Testis (tissue), 3 donors: Measurements from ENCODE around the gene YIPF4. TPM values are rescaled to one million over a fixed set of nuclear protein-coding genes. Genes with fewer than 3 reads are reported as not detected.
"Not testable (repeated sequence)": the region's sequence is repeated elsewhere in the genome, so short reads cannot be mapped to it uniquely, and the experiment has no call there.

ENCODE experiments used
- DNase-seq: peaks from one replicate; pipeline ENCODE4 v3.0.0-alpha.2; 2019
- H3K27ac ChIP-seq, 2 donors: fragments of 200-600 bp; sonication (generic); one replicate each; pipeline ENCODE4 v1.5.1; 2019
- H3K27me3 ChIP-seq: fragments of 200-600 bp; sonication (generic); one replicate; pipeline ENCODE4 v1.5.1; 2019
- H3K36me3 ChIP-seq: fragments of 200-600 bp; sonication (generic); one replicate; pipeline ENCODE4 v1.5.1; 2017; ENCODE audit warnings: low read depth; ENCODE audit errors: missing control alignments
- H3K4me1 ChIP-seq: fragments of 200-600 bp; sonication (generic); one replicate; pipeline ENCODE4 v1.5.1; 2019
- H3K4me3 ChIP-seq, 2 donors: fragments of 200-600 bp; sonication (generic); one replicate each; pipeline ENCODE4 v1.5.1; 2017 to 2019
- H3K9me3 ChIP-seq: fragments of 200-600 bp; sonication (generic); one replicate; pipeline ENCODE4 v1.5.1; 2017
- CTCF ChIP-seq, 3 experiments: fragments of 450-650 bp in 2 of 3; fragments of 200-600 bp in 1 of 3; sonication (generic) in 1 of 3; IDR thresholded peaks; one replicate each; pipeline ENCODE4 v1.5.1; 2016 to 2019; ENCODE audit warnings: antibody characterized with exemption in 3 of 3, mild to moderate bottlenecking in 2 of 3, moderate library complexity in 1 of 3
- POLR2A ChIP-seq: fragments of 450-650 bp; IDR thresholded peaks from one replicate; pipeline ENCODE4 v1.6.1; 2017; ENCODE audit warnings: antibody characterized with exemption, mild to moderate bottlenecking, moderate library complexity
- WGBS, 2 donors: methylation state at CpG; one replicate each; pipeline ENCODE4 v1.1.5; 2018; 5-methylcytosine and 5-hydroxymethylcytosine counted together
- intact Hi-C: fragments of 100-400 bp; cut with DNase I; formaldehyde crosslinking; loops from one replicate; pipeline ENCODE4 v1.15.1; 2023; ENCODE audit warnings: low total_unique reads
- polyA plus RNA-seq: library from polyadenylated mRNA; stranded (reverse); fragments of 350-450 nt; fragmentation: Illumina TruSeq; extraction: RNeasy Lipid Tissue Mini Kit (QIAGEN cat#74804); gene quantifications from one replicate; pipeline ENCODE4 v1.2.3, GENCODE V29; 2014; ENCODE audit warnings: low read depth, low replicate concordance; ENCODE audit not compliant: insufficient read depth
- total RNA-seq, 2 donors: library from RNA; depleted of rRNA; stranded (reverse); fragments of >200 nt; gene quantifications; one replicate each; pipeline ENCODE4 v1.2.3, GENCODE V29; 2016

Gene YIPF4
- total and polyA plus RNA-seq, 3 donors from 2014 or later, result 13.9 to 41.2 (median 16.0) TPM

GRCh38 chr2:32262105-32262504, 15.6 kb upstream of the YIPF4 start:
- 75 to 84% methylated on average over 3 of the region's 3 CpGs for WGBS, 2 donors
- no peak for DNase-seq

GRCh38 chr2:32264422-32265105, 13.1 kb upstream of the YIPF4 start, which contains the start of gene NLRC4:
NLRC4 (minus strand) TSS chr2:32264886; CDS start chr2:32256775, 8,111 bp downstream.
- H3K4me3 ChIP-seq, result no peak within 1 kb of the TSS
- TF ChIP-seq POLR2A (no peak), CTCF (IDR thresholded peaks at IDR 0.05) (no peak)
- H3K4me1 ChIP-seq, result no peaks in the 10 kb centered on the region
- intact Hi-C loops, result no loop called here
- no peak for DNase-seq
- H3K27me3 ChIP-seq, result no peaks in the 10 kb centered on the region
- H3K9me3 ChIP-seq, result no peaks in the 10 kb centered on the region
- no peaks in the 10 kb centered on the region for H3K36me3 ChIP-seq
- 76 to 78% methylated on average over 7 of the region's 7 CpGs for WGBS, 2 donors
- H3K27ac ChIP-seq, result no peak within 1 kb of the TSS

More at GRCh38 chr2:32262105-32262504, 15.6 kb upstream of the YIPF4 start:
- intact Hi-C loops, result no loop called here
- Histone ChIP-seq H3K9me3 (no peaks in the 10 kb centered on the region), H3K36me3 (no peaks in the 10 kb centered on the region), H3K27ac (no peak overlapping the region), H3K4me3 (no peak overlapping the region), H3K4me1 (no peaks in the 10 kb centered on the region), H3K27me3 (no peaks in the 10 kb centered on the region)
- TF ChIP-seq CTCF (IDR thresholded peaks at IDR 0.05) (no peak), POLR2A (no peak)

GRCh38 chr2:32271063-32271462, 6.6 kb upstream of the YIPF4 start:
- intact Hi-C loops, result no loop called here
- no peak overlapping the region for H3K27ac ChIP-seq
- no peaks in the 10 kb centered on the region for H3K36me3 ChIP-seq
- H3K27me3 ChIP-seq, result no peaks in the 10 kb centered on the region
- 75 to 89% methylated on average over 2 of the region's 2 CpGs for WGBS, 2 donors
- no peak overlapping the region for H3K4me3 ChIP-seq
- TF ChIP-seq POLR2A (no peak), CTCF (IDR thresholded peaks at IDR 0.05) (no peak)
- H3K9me3 ChIP-seq, result no peaks in the 10 kb centered on the region
- no peaks in the 10 kb centered on the region for H3K4me1 ChIP-seq
- no peak for DNase-seq

GRCh38 chr2:32272279-32272678, 5.4 kb upstream of the YIPF4 start:
- Histone ChIP-seq H3K4me1 (peaks cover 2% of the 10 kb centered on the region), H3K36me3 (no peaks in the 10 kb centered on the region), H3K4me3 (no peak overlapping the region), H3K9me3 (no peaks in the 10 kb centered on the region), H3K27me3 (no peaks in the 10 kb centered on the region), H3K27ac (no peak overlapping the region)
- WGBS, 2 donors, result 59 to 61% methylated on average over 3 of the region's 3 CpGs
- intact Hi-C loops, result no loop called here
- TF ChIP-seq POLR2A, result no peak
- no peak for TF ChIP-seq CTCF (IDR thresholded peaks at IDR 0.05)
- no peak for DNase-seq

DNA sequence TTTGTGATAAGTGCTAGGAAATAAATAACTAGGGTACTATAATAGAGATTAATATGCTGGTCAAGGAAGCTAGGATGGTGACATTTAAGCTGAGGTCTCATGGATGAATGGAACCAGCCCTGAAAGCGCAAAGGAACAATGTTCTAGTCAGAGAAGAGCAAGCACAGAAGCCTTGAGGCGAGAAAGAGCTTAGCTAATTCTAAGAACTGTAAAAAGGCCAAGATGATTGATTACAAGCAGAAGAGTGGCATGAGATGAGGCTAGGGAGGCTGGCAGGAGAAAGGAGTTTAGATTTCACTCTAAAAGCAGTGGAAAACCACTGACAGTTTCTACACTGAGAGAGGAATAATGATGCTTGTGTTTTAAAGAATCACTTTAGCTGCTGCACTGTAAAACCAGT, 3.4 kb upstream of the YIPF4 start:
- Histone ChIP-seq H3K36me3 (no peaks in the 10 kb centered on the region), H3K9me3 (no peaks in the 10 kb centered on the region), H3K27me3 (no peaks in the 10 kb centered on the region), H3K27ac (no peak overlapping the region), H3K4me3 (no peak overlapping the region), H3K4me1 (peaks cover 4% of the 10 kb centered on the region)
- WGBS, 2 donors, result 73 to 79% methylated on average over 2 of the region's 2 CpGs
- no peak for DNase-seq
- TF ChIP-seq CTCF (IDR thresholded peaks at IDR 0.05) (no peak), POLR2A (no peak)
- intact Hi-C loops, result no loop called here

DNA sequence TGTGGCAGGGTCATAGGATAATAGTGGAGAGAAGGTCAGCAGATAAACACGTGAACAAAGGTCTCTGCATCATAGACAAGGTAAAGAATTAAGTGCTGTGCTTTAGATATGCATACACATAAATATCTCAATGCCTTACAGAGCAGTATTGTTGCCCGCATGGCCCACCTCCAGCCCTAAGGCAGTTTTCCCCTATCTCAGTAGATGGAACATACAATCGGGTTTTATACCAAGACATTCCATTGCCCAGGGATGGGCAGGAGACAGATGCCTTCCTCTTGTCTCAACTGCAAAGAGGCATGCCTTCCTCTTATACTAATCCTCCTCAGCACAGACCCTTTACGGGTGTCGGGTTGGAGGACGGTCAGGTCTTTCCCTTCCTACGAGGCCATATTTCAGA, 1.9 kb upstream of the YIPF4 start:
- H3K27me3 ChIP-seq, H3K36me3 ChIP-seq, DNase-seq, H3K4me3 ChIP-seq, intact Hi-C loops, H3K27ac ChIP-seq, H3K4me1 ChIP-seq, H3K9me3 ChIP-seq: not testable (repeated sequence)
- 86 to 90% methylated on average over 7 of the region's 7 CpGs for WGBS, 2 donors
